GM10248 (cell line): ENCODE data around the gene RASGRF2.

Source experiments
- CTCF ChIA-PET: fragments of 300-600 bp; sonication (Branson Sonifier 250); formaldehyde crosslinking; extraction: SDS; loops from one replicate; lab custom pipeline; 2021; ENCODE audit warnings: antibody characterized with exemption; lab: Yijun Ruan, JAX
- POLR2A ChIA-PET: fragments of 350-650 bp; sonication (Branson Sonifier 250); formaldehyde crosslinking; extraction: SDS; loops from one replicate; lab custom pipeline; 2020; ENCODE audit warnings: antibody characterized with exemption; lab: Yijun Ruan, JAX
- DNase-seq: peaks from one replicate; pipeline ENCODE4 v3.0.0; 2012; ENCODE audit errors: extremely low spot score
- CTCF ChIP-seq: IDR thresholded peaks from 2 replicates; pipeline ENCODE4 v1.5.1; 2012; ENCODE audit warnings: mild to moderate bottlenecking, low read depth; ENCODE audit errors: extremely low read depth, missing control alignments, control extremely low read depth

Gene RASGRF2

DNA sequence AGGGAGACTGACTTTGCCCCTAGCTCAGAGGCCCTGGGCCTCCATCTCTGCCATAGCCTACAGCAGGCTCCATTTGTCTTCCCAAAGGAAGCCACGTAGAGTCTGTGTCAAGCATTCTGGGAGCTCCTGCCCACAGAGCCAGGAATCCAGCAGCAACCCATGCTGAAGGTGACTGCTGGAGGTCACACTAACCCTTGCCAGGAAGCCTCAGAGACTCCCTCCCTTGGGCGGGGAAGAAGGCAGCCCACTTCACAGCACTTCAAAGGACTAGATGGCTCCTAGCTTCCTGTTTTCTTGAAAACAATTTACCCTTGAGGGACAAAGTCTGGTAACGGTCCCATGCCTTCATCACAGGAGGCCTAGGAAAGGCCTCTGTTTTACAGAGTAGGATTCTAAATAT lies 274.6 kb downstream of the RASGRF2 start:
- no peak for TF ChIP-seq CTCF
- POLR2A ChIA-PET = no interaction called here
- DNase-seq = no peak
- CTCF ChIA-PET = interaction anchor here (1.0 kb wide), 1 partner anchor 15 kb away, joined by 3 read pairs; no protein-coding TSS in a partner anchor

DNA sequence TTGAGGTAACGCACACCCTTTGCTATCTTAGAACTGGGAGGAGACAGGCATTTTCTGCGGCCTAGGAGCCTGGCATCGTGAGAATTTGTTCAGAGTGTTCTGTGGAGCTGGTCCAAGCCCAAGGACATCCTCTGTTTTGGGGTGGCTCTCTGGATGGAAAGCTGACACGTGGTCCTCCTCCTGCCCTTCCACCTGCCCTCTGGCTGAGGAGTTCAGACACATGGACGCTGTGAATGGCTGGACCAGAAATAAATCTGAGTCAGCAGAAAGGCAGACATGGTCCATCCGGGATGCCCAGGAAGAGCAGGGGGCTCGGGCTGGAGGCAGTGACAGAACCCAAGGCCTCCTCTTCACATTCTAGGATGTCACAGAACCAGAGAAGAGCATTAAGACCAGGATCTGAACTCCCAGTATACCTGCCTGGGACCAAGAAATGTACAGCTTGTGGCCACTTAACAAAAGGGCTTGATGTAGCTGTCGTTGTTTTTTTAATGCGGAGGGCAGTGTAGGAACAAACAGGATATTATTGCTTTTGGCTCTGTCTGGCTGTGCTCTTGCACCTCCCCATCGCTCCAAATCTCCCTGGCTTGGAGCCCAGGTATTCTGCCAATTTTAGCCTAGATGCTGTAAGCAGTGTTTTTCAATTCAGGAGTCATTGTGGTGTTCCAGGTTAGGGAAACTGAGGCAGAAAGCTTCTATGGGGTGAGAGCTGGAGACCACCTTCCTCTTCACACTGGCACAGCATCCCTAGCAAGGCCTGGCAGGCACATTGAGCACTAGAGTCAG lies 275.3 kb downstream of the RASGRF2 start:
- POLR2A ChIA-PET = no interaction called here

DNA sequence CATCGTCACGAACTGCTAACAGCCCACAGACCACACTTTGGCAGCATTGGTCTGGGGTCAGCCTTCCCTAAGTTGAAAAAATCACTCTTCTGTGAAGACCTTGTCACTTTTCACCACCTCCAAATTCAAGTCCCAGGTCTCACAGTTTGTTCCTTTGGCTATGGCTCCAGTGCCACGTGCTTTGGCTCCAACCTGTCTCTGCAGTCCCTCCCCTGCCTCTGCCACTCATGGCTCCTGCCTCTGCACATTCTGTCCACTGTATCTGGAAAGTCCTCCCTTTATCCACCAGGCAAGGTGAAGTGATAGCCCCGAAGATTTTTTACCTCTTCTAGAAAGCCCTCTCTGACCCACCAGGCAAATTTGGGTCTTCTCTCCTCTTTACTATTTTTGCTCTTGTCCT lies 278.3 kb downstream of the RASGRF2 start:
- TF ChIP-seq CTCF = no peak
- POLR2A ChIA-PET = no interaction called here
- CTCF ChIA-PET = interaction anchor here (1.5 to 2.1 kb wide), 2 partner anchors 43 to 61 kb away, joined by 5 to 6 read pairs; no protein-coding TSS in a partner anchor
- no peak for DNase-seq

More for the DNA sequence above, 275.3 kb downstream of the RASGRF2 start:
- no peak for DNase-seq
- CTCF ChIA-PET = interaction anchor here (1.0 kb wide), 2 partner anchors 14 to 63 kb away, joined by 3 read pairs; no protein-coding TSS in a partner anchor
- no peak for TF ChIP-seq CTCF

DNA sequence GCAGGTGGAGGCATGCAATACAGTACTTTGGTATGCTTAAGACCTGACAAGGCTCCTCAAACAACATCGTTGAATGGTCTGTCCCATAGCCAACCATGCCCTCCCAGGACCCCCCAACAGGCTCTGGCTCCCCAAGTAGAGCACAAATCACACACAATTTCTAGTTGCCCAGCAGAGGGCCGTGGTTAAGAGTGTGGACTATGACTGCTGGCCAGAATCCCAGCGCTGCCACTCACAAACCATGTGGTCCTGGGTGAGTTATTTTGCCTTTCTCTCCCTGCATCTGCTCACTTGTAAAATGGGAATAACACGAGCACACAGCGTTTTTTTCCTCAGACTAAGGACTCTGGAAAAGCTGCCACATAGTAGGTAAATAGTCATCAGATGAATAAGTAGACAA lies 279.4 kb downstream of the RASGRF2 start:
- no peak for DNase-seq
- POLR2A ChIA-PET = no interaction called here
- no peak for TF ChIP-seq CTCF
- CTCF ChIA-PET = interaction anchor here (0.7 kb wide), 1 partner anchor 60 kb away, joined by 3 read pairs; no protein-coding TSS in a partner anchor

DNA sequence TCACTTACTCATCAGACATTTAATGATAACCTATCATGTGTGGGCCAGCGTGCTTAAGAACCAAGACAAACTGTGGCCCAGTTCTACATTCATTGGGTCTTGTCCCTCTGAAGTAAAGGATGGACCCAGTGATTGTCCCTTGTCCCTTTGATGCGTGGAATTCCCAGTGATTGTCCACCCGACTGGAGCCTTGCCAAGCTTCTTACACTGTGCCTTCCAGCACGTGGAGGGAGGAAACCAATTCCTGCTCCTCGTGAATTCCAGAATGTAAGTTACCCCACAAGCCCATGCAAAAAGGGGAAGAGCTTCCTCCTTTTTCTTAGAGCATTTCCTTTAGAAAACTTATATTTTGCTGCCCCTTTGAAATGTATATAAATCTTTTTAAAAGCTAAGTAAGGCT lies 280.8 kb downstream of the RASGRF2 start:
- TF ChIP-seq CTCF = no peak
- POLR2A ChIA-PET = no interaction called here
- CTCF ChIA-PET = no interaction called here
- DNase-seq = no peak

GRCh38 chr5:81241961-81242648 lies 281.9 kb downstream of the RASGRF2 start:
- ChIA-PET POLR2A (no interaction called here), CTCF (interaction anchor here (1.3 kb wide), 1 partner anchor 11 kb away, joined by 5 read pairs; no protein-coding TSS in a partner anchor)
- DNase-seq = no peak
- no peak for TF ChIP-seq CTCF
